NCI-H2107 treated with DMSO at 0.1 percent for 48 hours (cell line): ENCODE measurements around the gene HEATR1.
"Not testable (repeated sequence)": the region's sequence is repeated elsewhere in the genome, so short reads cannot be mapped to it uniquely, and the experiment has no call there.

ENCODE experiments used
- DNase-seq: peaks from one replicate; lab custom pipeline; 2025; ENCODE audit not compliant: unreplicated experiment; lab: John Stamatoyannopoulos, UW

The HEATR1 gene

GRCh38 chr1:236603991-236604904, at the start of gene HEATR1:
TSS of gene HEATR1 (minus strand) at chr1:236604516. CDS start at chr1:236604095, 421 bp downstream.
- peak; percentile 87 for DNase-seq

- no peak for DNase-seq
Measured at GRCh38 chr1:236645016-236645680, 40.8 kb upstream of the HEATR1 start.

- DNase-seq = no peak
Measured at GRCh38 chr1:236642763-236643162, 38.4 kb upstream of the HEATR1 start.

- no peak for DNase-seq
Measured at GRCh38 chr1:236639686-236640085, 35.4 kb upstream of the HEATR1 start.

GRCh38 chr1:236638945-236639344, 34.6 kb upstream of the HEATR1 start:
- no peak for DNase-seq

GRCh38 chr1:236636017-236636416, 31.7 kb upstream of the HEATR1 start:
- no peak for DNase-seq

- DNase-seq = no peak
Measured at GRCh38 chr1:236627727-236628408, 23.6 kb upstream of the HEATR1 start.

- no peak for DNase-seq
Measured at GRCh38 chr1:236623371-236624166, 19.3 kb upstream of the HEATR1 start.

GRCh38 chr1:236622407-236622806, 18.1 kb upstream of the HEATR1 start:
- no peak for DNase-seq

GRCh38 chr1:236619398-236619797, 15.1 kb upstream of the HEATR1 start:
- no peak for DNase-seq

GRCh38 chr1:236618507-236618906, 14.2 kb upstream of the HEATR1 start:
- no peak for DNase-seq

- DNase-seq = no peak
Measured at GRCh38 chr1:236615399-236616148, 11.3 kb upstream of the HEATR1 start.

GRCh38 chr1:236612349-236612748, 8.0 kb upstream of the HEATR1 start:
- DNase-seq = no peak

- DNase-seq = peak; percentile 37
Measured at GRCh38 chr1:236608930-236609726, 4.8 kb upstream of the HEATR1 start.

- DNase-seq = not testable (repeated sequence)
Measured at GRCh38 chr1:236607597-236607996, 3.3 kb upstream of the HEATR1 start.

- DNase-seq = no peak
Measured at GRCh38 chr1:236604905-236605806, 840 bp upstream of the HEATR1 start.

- DNase-seq = no peak
Measured at GRCh38 chr1:236602171-236602570, 2.1 kb downstream of the HEATR1 start.

GRCh38 chr1:236590553-236591150, 13.7 kb downstream of the HEATR1 start:
- DNase-seq = no peak
